ENCODE measurements around the gene FUT7.

FUT7 gene

GRCh38 chr9:136983167-136983566, 48.7 kb downstream of the FUT7 start:
- POLR2A ChIA-PET: no interaction called here

GRCh38 chr9:136982232-136983051, 49.4 kb downstream of the FUT7 start, which contains the start of gene LCNL1:
TSS of gene LCNL1 (plus strand) at chr9:136982993. CDS start at chr9:136983587, 594 bp downstream.
- ChIA-PET CTCF (interaction anchor here (0.9 kb wide), 1 partner anchor 64 kb away, joined by 3 read pairs; no protein-coding TSS in a partner anchor), POLR2A (no interaction called here)
- TF ChIP-seq CTCF (IDR thresholded peaks at IDR 0.05; ENCODE audit: insufficient read depth, low read length, missing control alignments): no peak
- DNase-seq (ENCODE audit: low read depth, low spot score): no peak
- H3K4me3 ChIP-seq (ENCODE audit: low read depth, low read length): no peak within 1 kb of the TSS

More at GRCh38 chr9:136983167-136983566, 48.7 kb downstream of the FUT7 start:
- TF ChIP-seq CTCF (IDR thresholded peaks at IDR 0.05; ENCODE audit: insufficient read depth, low read length, missing control alignments): no peak
- CTCF ChIA-PET: interaction anchor here (0.9 kb wide), 1 partner anchor 64 kb away, joined by 3 read pairs; no protein-coding TSS in a partner anchor
- DNase-seq (ENCODE audit: low read depth, low spot score): no peak
- no peak overlapping the region for H3K4me3 ChIP-seq (ENCODE audit: low read depth, low read length)

- CTCF ChIA-PET: no interaction called here
- TF ChIP-seq CTCF (IDR thresholded peaks at IDR 0.05; ENCODE audit: insufficient read depth, low read length, missing control alignments): no peak
- POLR2A ChIA-PET: no interaction called here
- DNase-seq (ENCODE audit: low read depth, low spot score): no peak
- H3K4me3 ChIP-seq (ENCODE audit: low read depth, low read length): no peak overlapping the region
These were observed 50.2 kb downstream of the FUT7 start for GRCh38 chr9:136981588-136982231.

GRCh38 chr9:136980669-136981478, 51.0 kb downstream of the FUT7 start:
- ChIA-PET POLR2A (no interaction called here), CTCF (interaction anchor here (0.6 kb wide), 1 partner anchor 48 kb away, joined by 3 read pairs; no protein-coding TSS in a partner anchor)
- no peak overlapping the region for H3K4me3 ChIP-seq (ENCODE audit: low read depth, low read length)
- TF ChIP-seq CTCF (IDR thresholded peaks at IDR 0.05; ENCODE audit: insufficient read depth, low read length, missing control alignments): no peak
- DNase-seq (ENCODE audit: low read depth, low spot score): no peak
